HepG2 (cell line): Measurements from ENCODE around the gene NINJ2.

Experiments used
- HDAC1 ChIP-seq: sonication (generic); formaldehyde crosslinking; IDR thresholded peaks from 2 replicates; pipeline ENCODE4 v1.5.1; 2020; ENCODE audit warnings: mild to moderate bottlenecking, missing genetic modification reagents
- JUNB ChIP-seq: sonication (generic); formaldehyde crosslinking; IDR thresholded peaks from 2 replicates; pipeline ENCODE4 v1.8.0; 2022; ENCODE audit warnings: missing genetic modification reagents, mild to moderate bottlenecking, borderline replicate concordance
- RARG ChIP-seq: sonication (generic); formaldehyde crosslinking; IDR thresholded peaks from 2 replicates; pipeline ENCODE4 v1.4.0; 2020; ENCODE audit warnings: low read depth, mild to moderate bottlenecking, missing genetic modification reagents
- SMARCC2 ChIP-seq: fragments of 450-650 bp; IDR thresholded peaks from 2 replicates; pipeline ENCODE4 v1.6.1; 2017; ENCODE audit warnings: antibody characterized with exemption, mild to moderate bottlenecking
- ZFYVE20 ChIP-seq: sonication (generic); formaldehyde crosslinking; IDR thresholded peaks from 2 replicates; pipeline ENCODE4 v1.8.0; 2023; ENCODE audit warnings: low read depth, mild to moderate bottlenecking, moderate library complexity, missing genetic modification reagents, borderline replicate concordance
- ZNF251 ChIP-seq: sonication (generic); formaldehyde crosslinking; IDR thresholded peaks from 2 replicates; pipeline ENCODE4 v1.9.0; 2021; ENCODE audit warnings: mild to moderate bottlenecking, missing genetic modification reagents
- ZNF460 ChIP-seq: sonication (generic); formaldehyde crosslinking; IDR thresholded peaks from 2 replicates; pipeline ENCODE4 v1.5.1; 2020; ENCODE audit warnings: missing genetic modification reagents, mild to moderate bottlenecking, borderline replicate concordance
- TF ChIP-seq, protein P1 (sequence below): sonication (generic); formaldehyde crosslinking; IDR thresholded peaks from 2 replicates; pipeline ENCODE4 v1.5.1; 2020; ENCODE audit warnings: mild to moderate bottlenecking, missing genetic modification reagents, moderate library complexity
- TF ChIP-seq, protein P2 (sequence below): sonication (generic); formaldehyde crosslinking; IDR thresholded peaks from 2 replicates; pipeline ENCODE4 v1.5.0; 2020; ENCODE audit warnings: mild to moderate bottlenecking, missing genetic modification reagents, moderate library complexity

DNA sequence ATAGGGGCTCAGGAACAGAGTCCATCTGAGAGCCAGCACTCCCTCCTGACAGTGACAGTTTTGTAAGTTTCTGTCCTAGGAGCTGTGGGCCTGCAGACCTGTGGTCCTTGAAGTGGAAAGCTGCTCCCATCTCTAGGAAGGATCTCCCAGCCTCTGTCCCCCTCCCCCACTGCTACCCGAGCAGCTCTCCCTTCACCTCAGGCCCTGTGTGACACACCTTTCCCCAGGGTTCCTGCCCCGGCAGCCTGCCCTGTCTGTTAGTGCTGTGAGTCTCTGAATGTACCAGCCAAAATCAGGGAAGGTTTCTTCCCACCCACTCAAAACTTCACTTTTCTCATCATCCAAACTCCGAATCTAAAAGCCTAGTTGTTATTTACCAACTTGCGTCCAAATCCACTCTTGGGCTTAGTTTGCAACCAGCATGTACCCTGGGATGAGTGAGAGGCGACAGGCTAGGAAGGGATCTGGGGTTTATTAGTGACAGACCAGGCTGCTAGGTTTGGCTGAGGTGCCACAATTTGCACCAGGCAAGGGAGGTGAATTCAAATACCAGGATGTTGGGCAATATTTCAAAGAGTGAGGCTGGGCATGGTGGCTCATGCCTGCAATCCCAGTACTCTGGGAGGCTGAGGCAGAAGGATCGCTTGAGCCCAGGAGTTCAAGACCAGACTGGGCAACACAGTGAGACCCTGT lies 39.9 kb downstream of the NINJ2 start:
- TF ChIP-seq RARG (CRISPR knock-in tag) (no peak), SMARCC2 (no peak), ZNF251 (no peak), ZFYVE20 (CRISPR knock-in tag) (no peak), JUNB (CRISPR knock-in tag) (no peak), ZNF460 (CRISPR knock-in tag) (no peak), HDAC1 (CRISPR knock-in tag) (peak; percentile 34; the same call in 1 of the 2 replicates)
- TF ChIP-seq, protein P1, sequence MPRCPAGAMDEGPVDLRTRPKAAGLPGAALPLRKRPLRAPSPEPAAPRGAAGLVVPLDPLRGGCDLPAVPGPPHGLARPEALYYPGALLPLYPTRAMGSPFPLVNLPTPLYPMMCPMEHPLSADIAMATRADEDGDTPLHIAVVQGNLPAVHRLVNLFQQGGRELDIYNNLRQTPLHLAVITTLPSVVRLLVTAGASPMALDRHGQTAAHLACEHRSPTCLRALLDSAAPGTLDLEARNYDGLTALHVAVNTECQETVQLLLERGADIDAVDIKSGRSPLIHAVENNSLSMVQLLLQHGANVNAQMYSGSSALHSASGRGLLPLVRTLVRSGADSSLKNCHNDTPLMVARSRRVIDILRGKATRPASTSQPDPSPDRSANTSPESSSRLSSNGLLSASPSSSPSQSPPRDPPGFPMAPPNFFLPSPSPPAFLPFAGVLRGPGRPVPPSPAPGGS: no peak
- TF ChIP-seq, protein P2, sequence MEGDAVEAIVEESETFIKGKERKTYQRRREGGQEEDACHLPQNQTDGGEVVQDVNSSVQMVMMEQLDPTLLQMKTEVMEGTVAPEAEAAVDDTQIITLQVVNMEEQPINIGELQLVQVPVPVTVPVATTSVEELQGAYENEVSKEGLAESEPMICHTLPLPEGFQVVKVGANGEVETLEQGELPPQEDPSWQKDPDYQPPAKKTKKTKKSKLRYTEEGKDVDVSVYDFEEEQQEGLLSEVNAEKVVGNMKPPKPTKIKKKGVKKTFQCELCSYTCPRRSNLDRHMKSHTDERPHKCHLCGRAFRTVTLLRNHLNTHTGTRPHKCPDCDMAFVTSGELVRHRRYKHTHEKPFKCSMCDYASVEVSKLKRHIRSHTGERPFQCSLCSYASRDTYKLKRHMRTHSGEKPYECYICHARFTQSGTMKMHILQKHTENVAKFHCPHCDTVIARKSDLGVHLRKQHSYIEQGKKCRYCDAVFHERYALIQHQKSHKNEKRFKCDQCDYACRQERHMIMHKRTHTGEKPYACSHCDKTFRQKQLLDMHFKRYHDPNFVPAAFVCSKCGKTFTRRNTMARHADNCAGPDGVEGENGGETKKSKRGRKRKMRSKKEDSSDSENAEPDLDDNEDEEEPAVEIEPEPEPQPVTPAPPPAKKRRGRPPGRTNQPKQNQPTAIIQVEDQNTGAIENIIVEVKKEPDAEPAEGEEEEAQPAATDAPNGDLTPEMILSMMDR (CRISPR knock-in tag): no peak
